PFSK-1 (cell line): ENCODE measurements around the gene CLIC5.

Experiments
- FOXP2 ChIP-seq: optimal IDR thresholded peaks from 2 replicates; pipeline ENCODE3; 2011; ENCODE audit warnings: borderline replicate concordance, control low read depth, inconsistent platforms; ENCODE audit not compliant: insufficient read depth; ENCODE audit errors: extremely low read length, extremely low read depth
- POLR2AphosphoS5 ChIP-seq: IDR thresholded peaks from 2 replicates; pipeline ENCODE4 v1.6.1; 2012; ENCODE audit warnings: low read depth, mild to moderate bottlenecking, control low read depth, low read length, moderate library complexity
- SIN3A ChIP-seq: IDR thresholded peaks from 2 replicates; pipeline ENCODE4 v1.6.1; 2012; ENCODE audit warnings: mild to moderate bottlenecking, low read length, moderate library complexity, borderline replicate concordance; ENCODE audit not compliant: insufficient read depth
- TAF1 ChIP-seq: IDR thresholded peaks from 2 replicates; pipeline ENCODE4 v1.6.1; 2012; ENCODE audit warnings: low read length, control low read depth, borderline replicate concordance; ENCODE audit not compliant: insufficient read depth
- TF ChIP-seq, protein P1 (sequence below), 2 experiments: IDR thresholded peaks; 2 replicates each; pipeline versions ENCODE4 v1.6.1 to v1.8.0; 2011 to 2012; ENCODE audit warnings: low read depth in 2 of 2, low read length in 2 of 2, control low read depth in 1 of 2, inconsistent platforms in 1 of 2, mild to moderate bottlenecking in 1 of 2, moderate library complexity in 1 of 2; ENCODE audit not compliant: insufficient read depth in 1 of 2

CLIC5 gene

DNA sequence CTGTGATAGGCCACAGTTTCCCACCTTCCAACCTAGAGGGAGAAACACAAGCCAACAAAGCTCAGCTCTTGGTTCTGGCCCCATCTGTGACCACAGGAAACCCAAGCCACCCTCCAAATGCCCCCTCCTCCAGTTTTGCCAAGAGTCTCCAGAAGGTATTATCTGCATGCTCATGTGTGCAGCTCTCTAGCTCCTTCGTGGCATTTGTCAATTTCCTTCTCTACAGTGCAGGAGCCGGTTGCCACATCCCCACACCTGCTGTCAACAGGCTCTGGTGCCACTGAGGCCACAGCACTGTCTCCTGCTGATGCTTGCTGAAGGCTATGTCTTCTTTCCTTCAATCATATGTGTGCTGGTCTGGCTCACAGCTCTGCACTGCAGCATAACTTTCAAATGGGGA is 177.2 kb downstream of the CLIC5 start:
- no peak for TF ChIP-seq FOXP2
- no peak for TF ChIP-seq TAF1
- no peak for TF ChIP-seq POLR2AphosphoS5
- TF ChIP-seq, protein P1, sequence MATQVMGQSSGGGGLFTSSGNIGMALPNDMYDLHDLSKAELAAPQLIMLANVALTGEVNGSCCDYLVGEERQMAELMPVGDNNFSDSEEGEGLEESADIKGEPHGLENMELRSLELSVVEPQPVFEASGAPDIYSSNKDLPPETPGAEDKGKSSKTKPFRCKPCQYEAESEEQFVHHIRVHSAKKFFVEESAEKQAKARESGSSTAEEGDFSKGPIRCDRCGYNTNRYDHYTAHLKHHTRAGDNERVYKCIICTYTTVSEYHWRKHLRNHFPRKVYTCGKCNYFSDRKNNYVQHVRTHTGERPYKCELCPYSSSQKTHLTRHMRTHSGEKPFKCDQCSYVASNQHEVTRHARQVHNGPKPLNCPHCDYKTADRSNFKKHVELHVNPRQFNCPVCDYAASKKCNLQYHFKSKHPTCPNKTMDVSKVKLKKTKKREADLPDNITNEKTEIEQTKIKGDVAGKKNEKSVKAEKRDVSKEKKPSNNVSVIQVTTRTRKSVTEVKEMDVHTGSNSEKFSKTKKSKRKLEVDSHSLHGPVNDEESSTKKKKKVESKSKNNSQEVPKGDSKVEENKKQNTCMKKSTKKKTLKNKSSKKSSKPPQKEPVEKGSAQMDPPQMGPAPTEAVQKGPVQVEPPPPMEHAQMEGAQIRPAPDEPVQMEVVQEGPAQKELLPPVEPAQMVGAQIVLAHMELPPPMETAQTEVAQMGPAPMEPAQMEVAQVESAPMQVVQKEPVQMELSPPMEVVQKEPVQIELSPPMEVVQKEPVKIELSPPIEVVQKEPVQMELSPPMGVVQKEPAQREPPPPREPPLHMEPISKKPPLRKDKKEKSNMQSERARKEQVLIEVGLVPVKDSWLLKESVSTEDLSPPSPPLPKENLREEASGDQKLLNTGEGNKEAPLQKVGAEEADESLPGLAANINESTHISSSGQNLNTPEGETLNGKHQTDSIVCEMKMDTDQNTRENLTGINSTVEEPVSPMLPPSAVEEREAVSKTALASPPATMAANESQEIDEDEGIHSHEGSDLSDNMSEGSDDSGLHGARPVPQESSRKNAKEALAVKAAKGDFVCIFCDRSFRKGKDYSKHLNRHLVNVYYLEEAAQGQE (IDR thresholded peaks at IDR 0.05; ENCODE audit: insufficient read depth in 1 of 2, low read depth in 2 of 2, low read length in 2 of 2), result no peak
- no peak for TF ChIP-seq SIN3A

- TF ChIP-seq POLR2AphosphoS5 (no peak), FOXP2 (no peak), TAF1 (no peak), SIN3A (no peak)
- TF ChIP-seq, protein P1 (IDR thresholded peaks at IDR 0.05; ENCODE audit: insufficient read depth in 1 of 2, low read depth in 2 of 2, low read length in 2 of 2), result no peak
Observed at GRCh38 chr6:45837541-45838200, 178.0 kb downstream of the CLIC5 start.

- no peak for TF ChIP-seq POLR2AphosphoS5
- no peak for TF ChIP-seq TAF1
- TF ChIP-seq, protein P1 (IDR thresholded peaks at IDR 0.05; ENCODE audit: insufficient read depth in 1 of 2, low read depth in 2 of 2, low read length in 2 of 2), result no peak
- TF ChIP-seq FOXP2, result no peak
- no peak for TF ChIP-seq SIN3A
Observed at GRCh38 chr6:45836984-45837383, 178.7 kb downstream of the CLIC5 start.

DNA sequence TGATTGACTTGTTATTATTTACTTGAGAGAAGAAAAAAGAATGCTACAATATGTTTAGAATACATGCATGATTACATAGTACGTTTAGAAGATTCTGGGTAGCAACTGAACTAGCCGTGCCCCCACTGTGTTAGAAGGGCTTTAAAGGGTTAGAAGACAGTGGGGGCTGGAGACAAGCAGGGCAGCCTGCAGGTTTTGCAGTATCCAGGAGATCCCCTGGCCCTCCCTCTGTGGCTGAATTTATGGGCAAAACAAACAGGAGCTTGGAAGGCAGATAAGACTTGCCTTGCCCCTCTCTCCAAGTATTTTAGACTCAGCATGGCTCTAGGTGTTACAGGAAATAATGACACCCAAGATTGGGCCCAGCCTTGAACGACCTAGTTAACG is 179.2 kb downstream of the CLIC5 start:
- TF ChIP-seq, protein P1 (IDR thresholded peaks at IDR 0.05; ENCODE audit: insufficient read depth in 1 of 2, low read depth in 2 of 2, low read length in 2 of 2), result no peak
- TF ChIP-seq TAF1 (no peak), SIN3A (no peak), FOXP2 (no peak), POLR2AphosphoS5 (no peak)
